ENCODE results near the gene DAGLA. TPM values are rescaled to one million over a fixed set of nuclear protein-coding genes. Genes with fewer than 3 reads are reported as not detected.
A peak's percentile ranks its signal among the peaks of the same experiment; 100 is the strongest.
"Not testable (repeated sequence)": the region's sequence is repeated elsewhere in the genome, so short reads cannot be mapped to it uniquely, and the experiment has no call there.

DAGLA gene, protein sequence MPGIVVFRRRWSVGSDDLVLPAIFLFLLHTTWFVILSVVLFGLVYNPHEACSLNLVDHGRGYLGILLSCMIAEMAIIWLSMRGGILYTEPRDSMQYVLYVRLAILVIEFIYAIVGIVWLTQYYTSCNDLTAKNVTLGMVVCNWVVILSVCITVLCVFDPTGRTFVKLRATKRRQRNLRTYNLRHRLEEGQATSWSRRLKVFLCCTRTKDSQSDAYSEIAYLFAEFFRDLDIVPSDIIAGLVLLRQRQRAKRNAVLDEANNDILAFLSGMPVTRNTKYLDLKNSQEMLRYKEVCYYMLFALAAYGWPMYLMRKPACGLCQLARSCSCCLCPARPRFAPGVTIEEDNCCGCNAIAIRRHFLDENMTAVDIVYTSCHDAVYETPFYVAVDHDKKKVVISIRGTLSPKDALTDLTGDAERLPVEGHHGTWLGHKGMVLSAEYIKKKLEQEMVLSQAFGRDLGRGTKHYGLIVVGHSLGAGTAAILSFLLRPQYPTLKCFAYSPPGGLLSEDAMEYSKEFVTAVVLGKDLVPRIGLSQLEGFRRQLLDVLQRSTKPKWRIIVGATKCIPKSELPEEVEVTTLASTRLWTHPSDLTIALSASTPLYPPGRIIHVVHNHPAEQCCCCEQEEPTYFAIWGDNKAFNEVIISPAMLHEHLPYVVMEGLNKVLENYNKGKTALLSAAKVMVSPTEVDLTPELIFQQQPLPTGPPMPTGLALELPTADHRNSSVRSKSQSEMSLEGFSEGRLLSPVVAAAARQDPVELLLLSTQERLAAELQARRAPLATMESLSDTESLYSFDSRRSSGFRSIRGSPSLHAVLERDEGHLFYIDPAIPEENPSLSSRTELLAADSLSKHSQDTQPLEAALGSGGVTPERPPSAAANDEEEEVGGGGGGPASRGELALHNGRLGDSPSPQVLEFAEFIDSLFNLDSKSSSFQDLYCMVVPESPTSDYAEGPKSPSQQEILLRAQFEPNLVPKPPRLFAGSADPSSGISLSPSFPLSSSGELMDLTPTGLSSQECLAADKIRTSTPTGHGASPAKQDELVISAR
- polyA plus RNA-seq (ENCODE audit: insufficient read length in 4 of 4), result 1 to 10 TPM; 3.3 to 4.7 (median 3.4) TPM

DNA sequence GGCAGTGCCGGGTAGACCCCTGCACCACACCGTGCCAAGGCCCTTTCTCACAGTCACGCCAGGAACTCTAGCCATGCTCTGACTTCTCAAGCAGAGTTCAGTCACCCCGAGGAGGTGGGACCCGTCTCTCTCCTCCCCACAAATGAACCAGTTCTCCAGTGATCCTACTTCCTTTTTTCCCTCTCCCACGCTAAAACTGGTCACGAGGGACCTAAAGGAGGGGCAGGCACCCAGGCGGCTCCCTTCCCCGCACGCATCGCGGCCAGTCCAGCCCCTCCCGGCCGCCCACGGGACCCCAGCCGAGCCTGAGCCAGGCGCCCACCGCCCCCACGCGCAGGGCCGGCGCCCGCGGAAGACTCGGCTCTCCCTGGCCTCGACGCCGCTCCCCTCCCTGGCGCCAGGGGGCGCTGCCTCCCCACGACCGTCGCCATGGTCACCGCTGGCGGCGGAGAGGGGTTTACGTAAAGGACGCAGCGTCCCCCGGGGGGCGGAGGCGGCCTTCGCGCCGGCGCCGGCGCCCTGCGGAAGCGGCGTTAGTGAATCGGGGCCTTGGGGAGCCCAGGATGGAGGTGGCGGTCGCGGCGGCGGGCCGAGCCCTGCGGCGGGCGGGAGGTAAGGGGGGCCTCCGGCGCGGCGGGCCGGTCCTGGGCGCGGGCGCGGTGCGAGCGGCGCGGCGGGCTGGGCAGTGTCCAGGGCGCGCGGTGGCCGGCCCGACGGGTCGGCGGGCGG, at the start of gene DAGLA:
TSS of gene DAGLA (plus strand) at position 499 of the 729 bp plus-strand sequence. CDS start 39,765 bp downstream, outside the sequence.
- DNase-seq (ENCODE audit: low read depth in 4 of 4, low spot score in 3 of 4), result peak in 2 of 4 donors; percentile 47 to 63

DNA sequence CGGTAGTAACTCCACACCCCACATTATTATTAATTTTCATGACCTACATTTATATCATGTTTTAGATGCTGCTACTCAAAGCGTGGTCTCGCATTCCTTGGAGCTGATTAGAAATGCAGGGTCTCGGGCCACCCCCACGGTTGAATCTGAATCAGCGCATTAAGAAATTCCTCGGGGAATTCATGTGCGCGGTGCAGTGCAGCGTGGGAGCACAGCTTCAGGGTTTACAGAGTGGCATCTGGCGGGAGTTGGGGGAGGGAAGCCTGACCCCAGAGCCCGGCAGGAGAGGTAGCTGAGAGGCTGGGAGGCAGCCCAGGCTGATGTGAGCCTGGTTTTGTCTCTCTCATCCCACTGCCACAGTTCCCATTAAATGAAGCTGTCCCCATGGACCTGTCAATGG, 48.1 kb upstream of the DAGLA start:
- DNase-seq (ENCODE audit: low read depth in 4 of 4, low spot score in 3 of 4), result no peak

DNA sequence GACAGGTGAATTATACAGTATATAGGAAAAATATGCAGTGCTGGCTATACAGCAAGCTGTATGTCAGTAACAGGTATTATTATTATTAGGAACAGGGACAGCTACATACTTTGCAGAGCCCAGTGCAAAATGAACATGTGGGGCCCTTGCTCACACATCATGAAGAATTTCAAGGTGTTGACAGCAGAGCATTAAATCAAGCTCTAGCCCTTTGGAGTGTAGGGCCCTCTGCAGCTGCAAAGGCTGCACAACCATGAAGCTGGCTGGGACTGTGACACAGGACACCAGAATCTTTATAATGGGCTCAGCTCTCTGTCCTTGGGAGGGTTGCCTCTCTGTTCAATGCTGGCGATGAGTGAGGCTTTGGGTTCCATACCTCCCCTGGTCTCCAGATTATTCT, 44.9 kb upstream of the DAGLA start:
- DNase-seq (ENCODE audit: low read depth in 4 of 4, low spot score in 3 of 4), result no peak

DNA sequence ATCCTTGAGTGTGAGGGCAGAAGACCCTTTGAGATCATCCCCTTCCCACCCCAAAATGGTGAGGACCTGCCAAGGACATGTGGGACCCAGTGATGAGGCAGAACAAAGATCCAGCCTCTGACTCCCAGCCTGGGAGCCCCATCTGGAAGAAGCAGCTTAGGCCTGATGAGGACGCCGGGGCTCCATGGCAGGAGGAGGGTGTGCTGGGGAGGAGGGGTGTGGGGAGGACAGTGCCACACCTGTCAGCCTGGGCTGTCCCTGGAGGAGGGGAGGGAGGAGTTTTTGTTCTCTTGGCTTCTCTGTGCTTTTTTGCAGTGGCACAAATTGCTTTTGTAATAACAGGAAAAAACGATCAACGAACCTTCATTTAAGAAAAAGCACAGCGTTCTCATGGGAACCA, 44.4 kb upstream of the DAGLA start:
- no peak for DNase-seq (ENCODE audit: low read depth in 4 of 4, low spot score in 3 of 4)

DNA sequence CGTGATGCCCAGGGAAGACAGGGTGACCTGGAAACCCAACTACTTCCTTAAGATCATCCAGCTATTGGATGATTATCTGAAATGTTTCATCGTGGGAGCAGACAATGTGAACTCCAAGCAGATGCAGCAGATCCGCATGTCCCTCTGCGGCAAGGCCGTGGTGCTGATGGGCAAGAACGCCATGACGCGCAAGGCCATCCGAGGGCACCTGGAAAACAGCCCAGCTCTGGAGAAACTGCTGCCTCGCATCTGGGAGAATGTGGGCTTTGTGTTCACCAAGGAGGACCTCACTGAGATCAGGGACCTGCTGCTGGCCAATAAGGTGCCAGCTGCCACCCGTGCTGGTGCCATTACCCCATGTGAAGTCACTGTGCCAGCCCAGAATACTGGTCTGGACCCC, 43.5 kb upstream of the DAGLA start:
- DNase-seq (ENCODE audit: low read depth in 4 of 4, low spot score in 3 of 4), result no peak

DNA sequence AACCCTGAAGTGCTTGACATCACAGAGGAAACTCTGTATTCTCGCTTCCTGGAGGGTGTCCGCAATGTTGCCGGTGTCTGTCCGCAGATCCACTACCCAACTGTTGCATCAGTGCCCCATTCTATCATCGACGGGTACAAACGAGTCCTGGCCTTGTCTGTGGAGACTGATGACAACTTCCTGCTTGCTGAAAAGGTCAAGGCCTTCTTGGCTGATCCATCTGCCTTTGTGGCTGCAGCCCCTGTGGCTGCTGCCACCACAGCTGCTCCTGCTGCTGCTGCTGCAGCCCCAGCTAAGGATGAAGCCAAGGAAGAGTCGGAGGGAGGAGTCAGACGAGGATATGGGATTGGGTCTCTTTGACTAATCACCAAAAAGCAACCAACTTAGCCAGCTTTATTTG, 42.9 kb upstream of the DAGLA start:
- no peak for DNase-seq (ENCODE audit: low read depth in 4 of 4, low spot score in 3 of 4)

DNA sequence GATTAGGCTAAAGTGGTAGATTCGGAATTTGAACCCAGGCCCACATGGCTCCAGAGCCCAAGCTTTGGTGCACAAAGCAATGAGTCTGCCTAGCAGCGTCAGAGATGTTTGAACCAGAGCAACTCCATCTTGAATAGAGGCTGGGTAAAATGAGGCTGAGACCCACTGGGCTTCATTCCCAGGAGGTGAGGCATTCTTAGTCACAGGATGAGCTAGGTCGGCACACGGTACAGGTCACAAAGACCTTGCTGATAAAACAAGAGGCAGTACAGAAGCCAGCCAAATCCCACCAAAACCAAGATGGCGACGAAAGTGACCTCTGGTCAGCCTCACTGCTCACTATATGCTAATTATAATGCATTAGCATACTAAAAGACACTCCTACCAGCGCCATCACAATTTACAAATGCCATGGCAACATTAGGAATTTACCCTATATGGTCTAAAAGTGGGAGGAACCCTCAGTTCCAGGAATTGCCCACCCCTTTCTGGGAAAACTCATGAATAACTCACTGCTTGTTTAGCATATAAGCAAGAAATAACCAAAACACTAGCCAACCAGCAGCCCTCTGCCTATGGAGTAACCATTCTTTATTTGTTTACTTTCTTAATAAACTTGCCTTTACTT, 40.3 kb upstream of the DAGLA start:
- DNase-seq (ENCODE audit: low read depth in 4 of 4, low spot score in 3 of 4), result no peak

DNA sequence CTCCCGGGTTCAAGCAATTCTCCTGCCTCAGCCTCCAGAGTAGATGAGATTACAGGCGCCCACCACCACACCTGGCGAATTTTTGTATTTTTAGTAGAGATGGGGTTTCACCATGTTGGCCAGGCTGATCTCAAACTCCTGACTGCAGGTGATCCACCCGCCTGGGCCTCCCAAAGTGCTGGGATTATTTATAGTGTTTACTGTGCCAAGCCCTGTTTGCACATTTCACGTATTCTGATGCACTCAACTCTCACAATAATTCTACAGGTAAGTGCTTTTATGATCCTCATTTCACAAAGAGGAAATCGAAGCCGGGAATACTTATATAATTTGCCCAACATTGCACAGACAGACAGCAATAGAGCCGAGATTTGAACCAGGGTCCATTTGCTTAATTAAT, 38.0 kb upstream of the DAGLA start:
- no peak for DNase-seq (ENCODE audit: low read depth in 4 of 4, low spot score in 3 of 4)

DNA sequence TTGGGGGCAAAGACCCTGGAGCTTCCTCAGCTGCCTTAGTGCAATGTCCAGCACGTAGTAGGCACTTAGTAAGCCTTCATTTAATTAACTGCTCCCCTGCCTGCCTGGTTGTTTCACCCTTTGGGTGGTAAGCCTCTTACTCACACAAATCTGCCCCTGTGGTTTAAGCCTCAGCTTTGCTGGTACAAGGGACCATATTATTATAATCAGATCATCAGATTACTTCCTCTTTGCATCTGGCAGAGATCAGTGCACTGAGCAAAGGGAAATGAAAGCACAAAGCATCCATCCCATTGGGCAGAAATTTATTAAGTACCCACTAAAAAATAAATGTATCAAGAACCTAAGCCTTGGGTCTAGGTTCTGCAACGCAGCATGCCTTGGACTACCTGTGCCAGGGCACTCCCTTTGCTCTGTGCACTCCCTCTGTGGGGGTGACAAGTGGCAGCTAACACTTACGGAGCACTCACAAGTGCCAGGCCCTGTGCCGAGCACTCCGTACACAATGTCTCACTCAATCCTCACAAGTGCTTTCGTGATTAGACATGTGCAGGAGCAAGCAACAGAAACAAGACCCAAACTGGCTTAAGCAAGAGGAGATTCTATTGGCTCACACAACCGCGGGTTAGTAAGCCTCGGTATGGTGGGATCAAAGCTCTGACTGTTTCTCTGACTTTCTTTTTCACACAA, 34.9 kb upstream of the DAGLA start:
- DNase-seq (ENCODE audit: low read depth in 4 of 4, low spot score in 3 of 4), result no peak

DNA sequence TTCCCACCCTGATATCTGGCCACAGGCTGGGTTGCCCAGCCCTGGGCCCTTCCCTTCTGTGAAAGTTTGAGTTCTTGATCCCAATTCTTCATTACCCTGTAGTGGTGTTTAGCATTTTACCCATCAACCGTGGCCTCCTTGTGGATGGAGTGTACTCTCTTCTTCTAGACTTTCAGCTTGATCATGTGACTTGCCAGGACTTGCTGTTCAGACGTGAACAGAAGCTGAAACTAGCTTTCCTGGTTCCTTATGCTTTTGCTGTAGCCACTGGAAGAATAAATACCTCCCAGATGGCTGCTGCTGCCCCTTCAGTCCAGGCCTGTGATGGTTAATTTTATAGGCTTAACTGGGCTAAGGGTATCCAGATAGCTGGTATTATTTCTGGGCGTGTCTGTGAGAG, 32.7 kb upstream of the DAGLA start:
- no peak for DNase-seq (ENCODE audit: low read depth in 4 of 4, low spot score in 3 of 4)

DNA sequence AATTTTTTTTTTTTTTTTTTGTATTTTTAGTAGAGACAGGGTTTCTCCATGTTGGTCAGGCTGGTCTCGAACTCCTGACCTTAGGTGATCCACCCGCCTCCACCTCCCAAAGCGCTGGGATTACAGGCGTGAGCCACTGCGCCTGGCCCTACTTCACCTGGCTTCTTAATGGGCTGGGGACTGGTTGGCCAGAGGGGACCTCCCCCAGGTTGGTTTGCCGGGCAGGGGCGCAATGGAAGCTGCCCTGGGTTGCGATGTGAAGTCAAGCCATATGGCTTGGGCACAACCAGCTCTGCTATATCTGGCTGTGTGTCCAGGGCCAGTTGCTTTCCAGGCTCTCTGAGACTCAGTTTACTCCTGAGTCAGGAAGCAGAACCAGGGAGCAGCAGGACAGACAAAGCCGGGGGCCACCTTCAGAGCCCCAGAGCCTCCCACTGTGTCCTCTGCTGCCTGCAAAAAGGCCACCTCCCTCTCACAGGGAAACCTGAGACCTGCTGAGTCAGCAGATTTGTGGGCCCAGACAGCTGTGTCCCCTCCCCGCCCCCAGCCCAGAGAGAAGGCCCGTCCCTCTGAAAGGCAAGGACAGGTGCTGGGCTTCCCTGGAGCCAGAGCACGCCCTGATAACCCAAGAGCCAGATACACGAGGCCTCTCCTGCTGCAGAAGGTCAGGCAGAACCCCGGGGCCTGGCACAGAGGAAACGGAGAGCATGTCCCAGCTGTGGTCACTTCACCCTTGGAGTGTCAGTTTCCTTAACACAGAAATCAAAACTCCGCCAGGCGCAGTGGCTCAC, 29.2 kb upstream of the DAGLA start:
- no peak for DNase-seq (ENCODE audit: low read depth in 4 of 4, low spot score in 3 of 4)

DNA sequence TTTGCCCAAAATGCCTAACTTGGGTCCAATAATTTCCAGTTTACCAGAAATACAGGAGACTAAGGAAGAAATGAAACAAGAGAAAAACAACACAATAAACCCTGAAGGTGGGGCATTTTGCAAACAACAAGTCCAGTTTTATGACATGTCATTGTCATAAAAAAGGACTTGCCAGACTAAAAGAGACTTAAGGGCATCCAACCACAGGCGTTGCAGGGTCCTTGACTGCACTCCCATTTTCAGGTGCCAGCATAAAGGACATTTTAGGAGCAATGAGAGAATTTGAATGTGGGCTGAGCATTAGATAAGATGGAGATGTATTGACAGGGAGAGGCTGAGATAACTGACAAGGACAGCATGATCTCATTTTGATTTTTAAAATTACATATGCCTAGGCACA, 28.1 kb upstream of the DAGLA start:
- DNase-seq (ENCODE audit: low read depth in 4 of 4, low spot score in 3 of 4), result no peak

DNA sequence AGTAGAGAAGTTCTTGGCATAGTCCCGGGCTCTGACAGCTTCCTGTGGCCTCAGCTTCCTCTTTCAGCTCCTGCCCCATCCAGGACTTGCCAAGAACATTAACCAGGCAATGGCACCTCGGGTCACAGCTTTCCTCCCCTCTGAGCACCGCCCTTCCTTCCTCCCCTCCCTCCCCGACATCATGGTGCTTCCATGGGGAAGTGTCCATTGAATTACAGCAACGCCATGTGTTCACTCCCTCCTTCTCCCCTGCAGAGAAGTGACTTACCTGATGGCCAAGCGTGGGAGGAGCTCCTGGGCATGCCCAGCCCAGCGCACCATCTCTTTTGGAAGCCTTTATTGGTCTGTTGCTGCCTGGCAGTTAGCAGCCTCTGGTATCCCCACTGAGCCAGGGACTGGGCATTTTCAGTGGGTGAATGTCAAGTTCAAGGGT, 25.8 kb upstream of the DAGLA start:
- no peak for DNase-seq (ENCODE audit: low read depth in 4 of 4, low spot score in 3 of 4)

DNA sequence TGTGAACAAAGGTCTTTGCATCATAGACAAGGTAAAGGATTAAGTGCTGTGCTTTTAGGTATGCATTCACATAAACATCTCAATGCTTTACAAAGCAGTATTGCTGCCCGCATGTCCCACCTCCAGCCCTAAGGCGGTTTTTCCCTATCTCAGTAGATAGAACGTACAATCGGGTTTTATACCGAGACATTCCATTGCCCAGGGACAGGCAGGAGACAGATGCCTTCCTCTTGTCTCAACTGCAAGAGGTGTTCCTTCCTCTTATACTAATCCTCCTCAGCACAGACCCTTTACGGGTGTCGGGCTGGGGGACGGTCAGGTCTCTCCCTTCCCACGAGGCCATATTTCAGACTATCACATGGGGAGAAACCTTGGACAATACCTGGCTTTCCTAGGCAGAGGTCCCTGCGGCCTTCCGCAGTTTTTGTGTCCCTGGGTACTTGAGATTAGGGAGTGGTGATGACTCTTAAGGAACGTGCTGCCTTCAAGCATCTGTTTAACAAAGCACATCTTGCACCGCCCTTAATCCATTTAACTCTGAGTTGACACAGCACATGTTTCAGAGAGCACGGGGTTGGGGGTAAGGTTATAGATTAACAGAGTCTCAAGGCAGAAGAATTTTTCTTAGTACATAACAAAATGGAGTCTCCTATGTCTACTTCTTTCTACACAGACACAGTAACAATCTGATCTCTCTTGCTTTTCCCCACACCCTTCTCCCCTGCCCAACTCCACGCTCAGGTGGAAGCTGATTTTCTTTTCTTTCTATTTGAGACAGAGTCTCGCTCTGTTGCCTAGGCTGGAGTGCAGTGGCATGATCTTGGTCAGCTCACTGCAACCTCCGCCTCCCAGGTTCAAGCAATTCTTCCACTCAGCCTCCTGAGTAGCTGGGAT, 24.7 kb upstream of the DAGLA start:
- DNase-seq (ENCODE audit: low read depth in 4 of 4, low spot score in 3 of 4), result not testable (repeated sequence)

DNA sequence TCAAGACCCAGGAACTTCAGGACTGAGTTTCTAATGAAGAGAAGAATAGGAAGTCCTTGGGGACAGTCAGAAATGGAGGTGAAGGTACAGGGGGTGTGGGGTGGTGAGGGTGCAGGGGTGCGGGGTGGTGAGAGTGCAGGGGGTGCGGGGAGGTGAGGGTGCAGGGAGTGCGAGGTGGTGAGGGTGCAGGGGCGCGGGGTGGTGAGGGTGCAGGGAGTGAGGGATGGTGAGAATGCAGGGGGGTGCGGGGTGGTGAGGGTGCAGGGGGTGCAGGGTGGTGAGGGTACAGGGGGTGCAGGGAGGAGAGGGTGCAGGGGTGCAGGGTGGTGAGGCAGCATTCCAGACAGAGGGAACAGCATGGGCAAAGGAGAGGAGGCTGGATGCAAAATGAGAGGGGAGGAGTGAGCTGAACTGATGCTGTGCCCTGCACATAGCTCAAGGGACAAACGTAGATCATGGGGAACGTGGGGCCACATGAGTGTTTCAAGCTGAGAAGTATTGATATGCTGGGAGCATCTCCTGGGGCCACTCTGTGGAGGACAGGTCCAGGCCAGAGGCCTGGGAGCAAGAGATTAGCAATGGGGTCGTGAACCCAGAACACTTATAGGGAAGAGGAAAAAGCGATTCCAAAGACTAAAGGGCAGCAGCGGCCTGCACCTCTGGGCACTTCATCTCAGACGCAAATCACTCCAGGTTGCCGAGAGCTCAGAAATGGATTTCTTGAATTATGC, 23.7 kb upstream of the DAGLA start:
- DNase-seq (ENCODE audit: low read depth in 4 of 4, low spot score in 3 of 4), result no peak

DNA sequence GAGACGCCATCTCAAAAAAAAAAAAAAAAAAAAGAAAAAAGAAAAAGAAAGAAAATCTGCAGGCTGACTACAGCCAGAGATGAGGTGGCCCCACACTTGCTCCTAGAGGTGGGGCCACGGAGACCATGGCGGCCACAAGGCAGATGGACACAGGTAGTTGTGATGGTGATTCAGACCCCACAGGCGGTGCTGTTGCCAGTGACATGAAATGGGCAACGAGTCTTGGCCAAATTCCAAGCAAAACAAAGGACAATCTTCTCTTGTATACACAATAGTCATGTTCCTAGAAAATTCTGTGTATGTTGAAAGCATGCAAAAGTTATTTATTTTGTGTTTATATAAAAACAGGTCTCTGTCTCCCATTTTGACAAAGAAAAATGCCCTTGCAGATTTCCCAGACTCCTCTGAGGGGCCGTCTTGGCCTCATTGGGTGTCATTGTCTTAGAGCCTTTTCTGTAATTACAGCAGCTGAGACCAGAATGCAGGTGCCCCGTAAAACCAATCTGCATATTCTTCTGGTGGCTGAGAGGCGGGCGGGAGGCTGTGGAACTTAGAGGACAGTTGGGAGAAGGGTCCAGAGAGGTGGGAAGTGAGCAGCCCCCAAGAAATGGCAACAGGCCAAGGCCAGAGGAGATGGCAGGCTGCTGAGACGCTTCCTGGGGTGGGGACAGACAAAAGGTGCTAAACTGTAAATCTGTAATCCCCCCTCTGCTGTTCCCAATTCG, 22.5 kb upstream of the DAGLA start:
- no peak for DNase-seq (ENCODE audit: low read depth in 4 of 4, low spot score in 3 of 4)
